GM18873 (cell line): ENCODE measurements around the gene RGS17.
A peak's percentile ranks its signal among the peaks of the same experiment; 100 is the strongest.
"Not testable (repeated sequence)": the region's sequence is repeated elsewhere in the genome, so short reads cannot be mapped to it uniquely, and the experiment has no call there.

ENCODE experiments used
- ATAC-seq: cut with Tn5 transposase; IDR thresholded peaks from one replicate; pipeline ENCODE4 v1.9.1; 2021; ENCODE audit warnings: mild to moderate bottlenecking, moderate library complexity, moderate number of reproducible peaks; ENCODE audit not compliant: unreplicated experiment, low FRiP score

Gene RGS17

DNA sequence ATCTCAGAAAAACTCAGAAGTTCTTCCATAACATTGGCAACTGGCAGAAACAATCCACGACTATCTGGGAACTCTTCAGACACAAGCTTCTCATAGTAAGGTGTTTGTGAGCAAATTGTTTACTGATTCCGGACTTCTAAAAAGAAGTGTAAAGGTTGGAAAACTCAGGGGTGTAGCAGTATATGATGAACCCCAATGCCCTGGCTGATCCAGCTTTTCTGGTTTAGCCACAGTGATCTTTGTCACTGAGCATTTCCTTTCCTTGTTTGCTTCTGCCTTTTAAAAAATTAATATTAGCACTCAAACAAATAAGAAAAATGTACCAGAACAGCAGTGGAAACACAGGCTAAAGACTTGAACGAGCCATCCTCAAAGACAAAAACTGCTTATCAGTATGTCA is 4.9 kb downstream of the RGS17 start:
- ATAC-seq: no peak

DNA sequence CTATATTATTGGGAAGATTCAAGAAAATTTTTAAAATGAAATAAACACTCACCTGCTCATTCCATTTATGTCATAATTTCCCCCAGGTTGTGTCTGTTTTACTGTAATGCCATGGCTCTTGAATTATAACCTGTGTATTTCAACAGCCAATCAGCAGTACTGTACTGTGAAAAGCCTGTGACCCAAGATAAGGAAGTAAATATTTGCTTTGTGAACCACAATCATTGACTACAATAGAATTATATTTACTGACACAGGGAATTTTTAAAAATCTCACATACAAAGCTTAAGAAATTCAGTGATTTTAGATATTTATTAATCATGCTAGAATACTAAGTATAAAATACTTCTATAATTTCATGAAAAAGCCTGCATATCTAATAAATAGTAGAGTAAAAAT is 6.0 kb downstream of the RGS17 start:
- no peak for ATAC-seq

DNA sequence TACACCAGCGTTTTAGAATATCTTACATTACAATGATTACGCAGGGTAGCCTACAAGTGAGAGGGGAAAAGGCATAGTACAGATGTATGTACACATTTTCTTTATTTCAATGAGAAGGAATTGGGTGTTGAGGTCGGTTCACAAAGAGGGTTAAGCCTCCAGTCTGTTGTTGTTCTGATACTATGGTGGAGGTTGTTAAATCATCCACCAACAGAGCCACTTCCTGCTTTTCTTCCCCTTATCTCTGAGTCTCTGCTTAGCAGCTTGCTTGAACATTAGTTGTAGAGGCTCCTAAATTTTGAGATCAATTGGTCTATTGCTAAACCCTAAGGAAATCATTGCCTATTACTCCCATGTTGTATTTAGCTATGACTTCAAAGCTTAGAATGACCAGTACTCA is 7.3 kb downstream of the RGS17 start:
- ATAC-seq: peak; percentile 84

- no peak for ATAC-seq
These were observed 9.8 kb downstream of the RGS17 start for GRCh38 chr6:153121311-153121710.

GRCh38 chr6:153117986-153118879 is 12.8 kb downstream of the RGS17 start:
- peak; percentile 99 for ATAC-seq

DNA sequence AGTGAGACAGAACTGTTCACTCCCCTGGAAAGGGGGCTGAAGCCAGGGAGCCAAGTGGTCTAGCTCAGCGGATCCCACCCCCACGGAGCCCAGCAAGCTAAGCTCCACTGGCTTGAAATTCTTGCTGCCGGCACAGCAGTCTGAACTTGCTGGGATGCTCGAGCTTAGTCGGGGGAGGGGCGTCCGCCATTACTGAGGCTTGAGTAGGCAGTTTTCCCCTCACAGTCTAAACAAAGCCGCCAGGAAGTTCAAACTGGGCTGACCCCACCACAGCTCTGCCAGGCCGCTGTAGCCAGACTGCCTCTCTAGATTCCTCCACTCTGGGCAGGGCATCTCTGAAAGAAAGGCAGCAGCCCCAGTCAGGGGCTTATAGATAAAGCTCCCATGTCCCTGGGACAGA is 20.0 kb downstream of the RGS17 start:
- not testable (repeated sequence) for ATAC-seq

DNA sequence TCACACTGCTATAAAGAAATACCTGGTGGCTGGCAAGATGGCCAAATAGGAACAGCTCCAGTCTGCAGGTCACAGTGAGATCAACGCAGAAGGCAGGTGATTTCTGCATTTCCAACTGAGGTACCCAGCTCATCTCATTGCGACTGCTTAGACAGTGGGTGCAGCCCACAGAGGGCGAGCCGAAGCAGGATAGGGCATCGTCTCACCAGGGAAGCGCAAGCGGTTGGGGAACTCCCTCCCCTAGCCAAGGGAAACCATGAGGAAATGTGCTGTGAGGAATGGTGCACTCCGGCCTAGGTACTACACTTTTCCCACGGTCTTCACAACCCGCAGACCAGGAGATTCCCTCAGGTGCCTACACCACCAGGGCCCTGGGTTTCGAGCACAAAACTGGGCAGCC is 20.5 kb downstream of the RGS17 start:
- not testable (repeated sequence) for ATAC-seq

DNA sequence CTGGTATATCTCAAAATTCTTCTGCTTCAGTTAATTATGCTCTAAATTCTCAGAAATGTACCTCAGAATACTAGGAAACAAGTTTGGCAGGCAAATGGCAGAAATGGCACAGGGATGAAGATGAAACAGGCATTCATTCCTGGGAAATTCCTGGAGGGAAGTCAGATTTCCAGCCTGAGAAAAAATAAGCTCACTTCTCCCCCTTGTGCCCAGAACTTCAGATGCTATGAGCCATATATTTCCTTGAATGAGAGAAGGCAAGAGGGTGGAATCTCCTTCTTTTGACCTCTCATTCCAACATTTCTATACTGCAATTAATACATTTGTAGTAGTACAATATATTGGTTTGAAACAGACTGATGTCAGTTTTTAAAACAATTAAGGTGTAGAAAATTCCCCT is 22.8 kb downstream of the RGS17 start:
- no peak for ATAC-seq

DNA sequence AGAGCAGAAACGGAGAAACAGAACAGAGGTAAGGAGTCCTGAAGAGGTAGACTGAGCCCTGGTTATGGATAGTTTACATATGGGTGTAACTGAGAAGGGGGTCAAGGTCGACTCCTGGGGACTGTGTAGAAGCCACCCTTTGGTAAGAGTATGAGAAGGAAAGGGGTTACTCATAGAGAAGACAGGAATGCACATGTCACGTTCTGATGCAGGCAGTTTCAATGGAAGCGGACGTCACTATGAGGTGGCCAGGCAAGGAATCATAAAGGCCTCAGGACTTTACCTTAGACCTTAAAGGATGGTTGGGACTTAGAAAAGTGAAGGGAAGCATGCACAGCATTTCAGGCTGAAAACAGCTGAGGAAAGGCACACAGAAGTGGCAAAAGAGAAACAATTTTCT is 25.1 kb downstream of the RGS17 start:
- no peak for ATAC-seq

DNA sequence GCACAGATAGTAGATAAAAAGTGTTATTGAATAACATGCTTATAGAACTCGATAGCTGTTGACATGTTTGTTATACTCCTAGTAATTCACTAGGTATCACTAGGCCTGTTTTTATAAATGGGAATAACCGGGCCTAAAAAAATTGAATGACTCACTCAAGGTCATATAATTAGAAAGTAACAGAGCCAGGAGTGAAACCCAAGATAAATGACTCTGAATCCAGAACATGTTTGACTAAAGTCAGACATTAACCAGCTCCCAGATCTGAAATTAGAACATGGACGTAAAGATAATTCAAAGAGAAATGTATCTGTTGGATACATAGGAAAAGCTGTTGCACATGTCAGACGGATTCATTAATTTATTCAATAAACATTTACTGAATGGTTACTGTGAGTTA is 26.9 kb downstream of the RGS17 start:
- ATAC-seq: no peak

- no peak for ATAC-seq
These were observed 27.8 kb downstream of the RGS17 start for GRCh38 chr6:153103319-153103655.

DNA sequence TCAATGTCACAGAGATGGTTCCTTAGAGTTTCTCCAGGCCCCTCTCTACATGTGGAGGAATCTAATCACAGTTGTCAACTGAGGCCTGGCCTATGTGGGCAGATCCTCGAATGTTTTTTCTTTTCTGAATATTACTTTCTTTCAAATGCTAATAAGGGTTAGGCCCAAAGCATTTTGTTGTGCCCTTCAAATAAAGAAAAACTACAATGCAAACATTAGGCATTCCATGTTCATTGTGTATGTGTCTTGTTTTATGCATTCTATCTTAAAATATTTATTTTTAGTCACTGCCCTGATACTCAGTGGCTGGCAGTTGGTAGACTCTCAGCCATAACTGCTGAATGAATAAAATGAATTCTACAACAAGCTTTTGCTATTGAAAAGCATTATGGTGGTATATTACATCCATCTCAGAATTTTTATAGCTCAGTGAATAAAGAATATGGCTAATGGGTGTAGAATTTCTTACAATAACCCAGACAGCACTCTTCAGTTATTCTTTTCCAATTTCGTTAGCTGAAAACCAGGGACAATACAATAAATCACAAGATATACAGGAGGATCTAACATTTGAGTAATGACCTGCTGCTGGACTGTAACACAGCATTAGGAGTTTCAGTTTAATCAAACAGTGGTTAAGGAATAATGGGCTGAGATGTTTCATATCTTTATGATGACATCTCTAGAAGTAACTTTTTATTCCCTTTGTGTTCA is 28.3 kb downstream of the RGS17 start:
- no peak for ATAC-seq

DNA sequence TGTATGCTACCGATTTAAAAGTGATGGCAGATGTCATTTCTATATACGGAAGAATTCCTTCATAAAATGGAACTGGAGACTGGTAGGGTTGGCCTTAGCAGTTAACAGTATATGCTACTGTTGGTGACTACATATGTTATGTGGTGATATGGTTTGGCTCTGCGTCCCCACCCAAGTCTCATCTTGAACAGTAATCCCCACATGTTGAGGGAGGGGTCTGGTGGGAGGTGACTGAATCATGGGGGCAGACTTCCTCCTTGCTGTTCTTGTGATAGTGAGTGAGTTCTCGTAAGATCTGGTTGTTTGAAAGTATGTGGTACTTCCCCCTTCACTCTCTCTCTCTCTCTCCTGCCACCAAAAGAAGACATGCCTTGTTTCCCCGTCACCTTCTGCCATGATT is 29.6 kb downstream of the RGS17 start:
- no peak for ATAC-seq

DNA sequence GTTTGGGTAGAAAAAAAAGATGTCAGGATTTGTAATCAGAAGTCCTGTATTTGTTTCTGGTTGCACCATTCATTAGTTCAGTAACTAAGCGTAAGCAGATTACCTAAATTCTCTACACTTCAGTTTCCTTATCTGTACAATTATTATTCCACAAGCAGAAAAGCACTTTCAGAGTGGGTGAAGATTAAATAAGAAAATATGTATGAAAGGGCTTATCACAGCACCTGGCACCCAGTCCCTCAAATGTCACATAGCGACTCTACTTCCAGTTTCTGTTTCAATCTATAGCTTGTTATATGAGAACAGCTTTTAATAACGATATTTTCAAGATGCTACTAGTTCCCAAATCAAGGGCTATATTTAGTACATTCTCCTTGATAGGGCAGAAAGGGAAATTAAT is 31.4 kb downstream of the RGS17 start:
- no peak for ATAC-seq

GRCh38 chr6:153096792-153097191 is 34.3 kb downstream of the RGS17 start:
- ATAC-seq: no peak

GRCh38 chr6:153096031-153096430 is 35.1 kb downstream of the RGS17 start:
- no peak for ATAC-seq

GRCh38 chr6:153092082-153093013 is 38.7 kb downstream of the RGS17 start:
- ATAC-seq: peak; percentile 83

GRCh38 chr6:153090241-153090930 is 40.7 kb downstream of the RGS17 start:
- ATAC-seq: no peak

- no peak for ATAC-seq
These were observed 42.3 kb downstream of the RGS17 start for GRCh38 chr6:153088796-153089195.

GRCh38 chr6:153087436-153087835 is 43.6 kb downstream of the RGS17 start:
- ATAC-seq: no peak
